ENCODE results near the gene TMEM92.

DNA sequence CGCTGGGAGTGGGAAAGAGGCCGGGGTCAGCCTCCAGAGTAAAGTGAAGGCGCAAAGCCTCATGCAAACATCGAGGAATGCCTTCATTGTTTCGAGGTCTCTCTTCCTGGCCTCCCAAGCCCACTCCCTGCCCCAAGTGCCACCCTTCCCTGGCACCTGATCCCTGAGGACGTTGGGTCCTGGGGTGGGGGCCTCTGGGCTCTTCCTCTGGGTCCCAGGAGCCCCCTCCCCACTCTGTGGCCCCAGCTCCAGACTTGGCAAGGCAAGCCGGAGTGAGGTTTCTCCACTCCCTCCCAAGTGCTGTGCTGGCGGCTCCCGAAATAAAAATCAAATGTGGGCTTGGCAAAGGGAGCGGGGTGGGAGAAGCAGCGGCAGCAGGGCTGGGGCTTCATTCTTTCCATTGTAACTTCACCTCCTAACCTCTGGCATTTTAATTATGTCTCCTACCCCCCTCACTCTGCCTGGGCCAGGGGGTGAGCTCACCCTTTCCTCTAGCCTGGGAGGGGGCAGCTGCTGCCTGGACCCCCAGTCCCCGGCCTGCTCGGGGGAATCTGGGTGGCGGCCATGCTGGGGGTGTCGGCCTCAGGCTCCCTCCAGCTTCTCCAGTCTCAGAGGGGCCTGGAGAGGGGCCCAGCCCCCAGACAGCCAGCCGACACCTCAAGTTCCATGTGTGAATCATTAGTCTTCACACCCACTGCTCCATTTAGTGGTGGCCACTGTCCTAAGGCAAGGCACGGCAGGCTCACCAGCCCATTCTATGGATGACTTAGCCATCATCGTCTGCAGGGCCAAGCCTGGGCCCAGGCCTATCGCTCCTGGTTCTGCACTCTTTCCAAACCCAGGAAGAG is 14.6 kb upstream of the TMEM92 start:
- TF ChIP-seq, protein P1, sequence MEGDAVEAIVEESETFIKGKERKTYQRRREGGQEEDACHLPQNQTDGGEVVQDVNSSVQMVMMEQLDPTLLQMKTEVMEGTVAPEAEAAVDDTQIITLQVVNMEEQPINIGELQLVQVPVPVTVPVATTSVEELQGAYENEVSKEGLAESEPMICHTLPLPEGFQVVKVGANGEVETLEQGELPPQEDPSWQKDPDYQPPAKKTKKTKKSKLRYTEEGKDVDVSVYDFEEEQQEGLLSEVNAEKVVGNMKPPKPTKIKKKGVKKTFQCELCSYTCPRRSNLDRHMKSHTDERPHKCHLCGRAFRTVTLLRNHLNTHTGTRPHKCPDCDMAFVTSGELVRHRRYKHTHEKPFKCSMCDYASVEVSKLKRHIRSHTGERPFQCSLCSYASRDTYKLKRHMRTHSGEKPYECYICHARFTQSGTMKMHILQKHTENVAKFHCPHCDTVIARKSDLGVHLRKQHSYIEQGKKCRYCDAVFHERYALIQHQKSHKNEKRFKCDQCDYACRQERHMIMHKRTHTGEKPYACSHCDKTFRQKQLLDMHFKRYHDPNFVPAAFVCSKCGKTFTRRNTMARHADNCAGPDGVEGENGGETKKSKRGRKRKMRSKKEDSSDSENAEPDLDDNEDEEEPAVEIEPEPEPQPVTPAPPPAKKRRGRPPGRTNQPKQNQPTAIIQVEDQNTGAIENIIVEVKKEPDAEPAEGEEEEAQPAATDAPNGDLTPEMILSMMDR (IDR thresholded peaks at IDR 0.05): no peak
- TF ChIP-seq POLR2A (IDR thresholded peaks at IDR 0.05) (no peak), POLR2AphosphoS5 (IDR thresholded peaks at IDR 0.05) (no peak)

Measured in breast epithelium (tissue), 3 donors.